GM10266 (cell line): ENCODE results near the gene ZNF578.
"Not testable (repeated sequence)": the region's sequence is repeated elsewhere in the genome, so short reads cannot be mapped to it uniquely, and the experiment has no call there.

Experiments used
- DNase-seq: peaks from one replicate; pipeline ENCODE4 v3.0.0; 2012; ENCODE audit errors: extremely low spot score
- TF ChIP-seq, protein P1 (sequence below): IDR thresholded peaks from 2 replicates; pipeline ENCODE4 v1.5.1; 2012; ENCODE audit warnings: mild to moderate bottlenecking, low read depth; ENCODE audit not compliant: control insufficient read depth, insufficient read depth; ENCODE audit errors: missing control alignments

The ZNF578 gene

DNA sequence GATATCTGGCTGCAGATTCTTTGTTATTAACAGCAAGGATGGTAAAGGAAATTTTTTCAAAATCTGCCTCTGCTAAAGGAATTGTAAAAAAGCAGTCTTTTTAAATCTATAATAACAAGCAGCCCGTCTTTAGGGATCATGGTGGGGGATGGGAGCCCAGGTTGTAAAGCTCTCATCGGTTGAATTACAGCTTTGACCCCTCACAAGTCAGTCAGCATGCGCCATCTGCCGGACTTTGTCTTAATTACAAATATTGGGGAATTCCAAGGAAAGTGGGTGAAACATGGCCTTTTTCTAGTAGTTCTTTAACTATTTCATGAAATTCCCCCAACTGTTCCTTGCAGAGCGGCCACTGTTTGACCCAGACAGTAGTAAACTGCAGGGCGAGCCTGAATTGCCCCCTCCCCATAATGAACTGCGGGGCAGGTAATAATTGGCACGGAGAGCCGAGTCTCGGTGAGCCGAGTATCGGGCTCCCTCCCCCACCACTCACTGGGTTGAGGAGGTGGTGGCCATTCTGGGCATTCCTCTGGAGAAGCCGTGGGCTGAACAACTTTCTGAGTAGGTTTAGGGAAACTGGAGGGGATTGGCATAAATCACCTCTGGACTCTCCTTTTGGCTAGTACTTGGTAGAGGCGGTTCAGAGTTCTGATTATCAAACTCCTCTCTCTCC is 11.6 kb downstream of the ZNF578 start:
- TF ChIP-seq, protein P1, sequence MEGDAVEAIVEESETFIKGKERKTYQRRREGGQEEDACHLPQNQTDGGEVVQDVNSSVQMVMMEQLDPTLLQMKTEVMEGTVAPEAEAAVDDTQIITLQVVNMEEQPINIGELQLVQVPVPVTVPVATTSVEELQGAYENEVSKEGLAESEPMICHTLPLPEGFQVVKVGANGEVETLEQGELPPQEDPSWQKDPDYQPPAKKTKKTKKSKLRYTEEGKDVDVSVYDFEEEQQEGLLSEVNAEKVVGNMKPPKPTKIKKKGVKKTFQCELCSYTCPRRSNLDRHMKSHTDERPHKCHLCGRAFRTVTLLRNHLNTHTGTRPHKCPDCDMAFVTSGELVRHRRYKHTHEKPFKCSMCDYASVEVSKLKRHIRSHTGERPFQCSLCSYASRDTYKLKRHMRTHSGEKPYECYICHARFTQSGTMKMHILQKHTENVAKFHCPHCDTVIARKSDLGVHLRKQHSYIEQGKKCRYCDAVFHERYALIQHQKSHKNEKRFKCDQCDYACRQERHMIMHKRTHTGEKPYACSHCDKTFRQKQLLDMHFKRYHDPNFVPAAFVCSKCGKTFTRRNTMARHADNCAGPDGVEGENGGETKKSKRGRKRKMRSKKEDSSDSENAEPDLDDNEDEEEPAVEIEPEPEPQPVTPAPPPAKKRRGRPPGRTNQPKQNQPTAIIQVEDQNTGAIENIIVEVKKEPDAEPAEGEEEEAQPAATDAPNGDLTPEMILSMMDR = no peak
- no peak for DNase-seq

GRCh38 chr19:52473655-52474350 is 20.4 kb downstream of the ZNF578 start:
- DNase-seq = no peak
- TF ChIP-seq, protein P1 = no peak

GRCh38 chr19:52474351-52475127 is 21.2 kb downstream of the ZNF578 start:
- TF ChIP-seq, protein P1 = no peak
- no peak for DNase-seq

GRCh38 chr19:52484111-52484743 is 30.9 kb downstream of the ZNF578 start:
- DNase-seq = not testable (repeated sequence)

DNA sequence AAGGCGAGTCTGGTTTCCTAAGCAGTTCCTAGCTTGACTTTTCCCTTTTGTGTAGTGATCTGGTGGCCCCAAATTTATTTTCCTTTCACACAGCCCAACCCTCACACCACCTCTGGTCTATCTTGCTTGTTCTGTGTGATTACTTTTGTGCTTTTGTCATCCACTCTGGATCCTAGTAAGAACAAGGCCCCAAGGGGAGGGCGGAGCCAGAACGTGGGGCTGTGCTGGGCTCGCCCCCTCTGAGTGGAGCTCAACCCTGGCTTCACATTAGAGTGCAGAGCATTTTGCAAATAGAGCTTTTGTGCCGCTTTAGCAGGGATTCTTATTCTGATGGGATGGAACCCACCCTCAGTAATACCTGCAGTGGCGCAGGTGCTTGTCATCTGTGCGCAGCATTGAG is 31.7 kb downstream of the ZNF578 start:
- not testable (repeated sequence) for DNase-seq

- not testable (repeated sequence) for DNase-seq
These were observed 32.3 kb downstream of the ZNF578 start for GRCh38 chr19:52485561-52486240.

DNA sequence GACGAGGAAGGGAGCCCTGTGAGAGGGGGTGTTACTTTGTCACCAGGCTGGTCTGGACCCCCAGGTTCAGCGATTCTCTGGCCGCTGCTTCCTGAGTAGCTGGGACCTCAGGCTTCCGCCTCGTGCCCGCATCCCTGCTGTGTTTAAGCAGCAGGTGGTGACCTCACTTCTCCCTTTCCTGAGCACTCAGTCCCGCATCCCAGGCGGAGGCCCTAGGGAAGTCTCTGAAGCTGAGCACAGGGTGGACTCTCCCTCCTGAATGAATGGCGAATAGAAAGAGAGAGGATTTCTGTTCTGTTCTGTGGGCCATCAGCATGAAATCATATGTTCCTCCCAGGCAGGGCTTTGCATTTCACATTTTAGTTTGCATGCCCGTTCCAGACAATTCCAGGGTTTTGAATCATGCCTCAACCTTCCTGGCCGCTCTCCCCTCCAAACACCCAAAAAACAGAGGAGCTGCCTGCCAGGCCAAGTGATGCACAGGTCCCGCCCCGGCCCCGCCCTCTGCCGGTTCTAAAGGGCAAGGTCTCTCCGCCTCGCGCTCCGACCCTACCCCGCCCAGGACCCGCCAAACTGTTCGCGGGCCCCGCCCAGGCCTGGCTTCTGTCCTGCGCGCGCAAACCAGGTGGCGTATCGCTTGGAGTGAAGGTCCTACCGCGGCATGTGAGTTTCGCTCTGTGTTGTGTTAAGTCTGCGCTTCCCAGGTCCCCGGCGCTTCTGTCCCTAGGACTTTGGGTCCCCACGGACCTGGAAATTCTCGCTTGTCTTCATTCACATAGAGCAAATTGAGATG is 39.0 kb downstream of the ZNF578 start:
- TF ChIP-seq, protein P1 = no peak

GRCh38 chr19:52492994-52493470 is 39.7 kb downstream of the ZNF578 start:
- TF ChIP-seq, protein P1 = no peak

More for the DNA sequence above, 39.0 kb downstream of the ZNF578 start:
- DNase-seq = no peak

More at GRCh38 chr19:52492994-52493470, 39.7 kb downstream of the ZNF578 start:
- DNase-seq = no peak
